Tibial nerve (tissue), 4 donors: Measurements from ENCODE around the gene OBSCN. TPM values are rescaled to one million over a fixed set of nuclear protein-coding genes. Genes with fewer than 3 reads are reported as not detected.

ENCODE experiments used
- DNase-seq, 2 donors: peaks; one replicate each; pipeline ENCODE4 v3.0.0-alpha.2; 2019; ENCODE audit warnings: low spot score in 2 of 2
- H3K27ac ChIP-seq, 4 donors: fragments of 200-600 bp; sonication (generic) in 3 of 4; one replicate each; pipeline ENCODE4 v1.5.1; 2017 to 2019; ENCODE audit warnings: mild to moderate bottlenecking in 1 of 4
- H3K27me3 ChIP-seq, 2 donors: fragments of 200-600 bp; sonication (generic) in 1 of 2; one replicate each; pipeline versions ENCODE4 v1.5.1 to v1.6.0; 2017 to 2019
- H3K36me3 ChIP-seq, 3 donors: fragments of 200-600 bp; sonication (generic); one replicate each; pipeline ENCODE4 v1.5.1; 2018 to 2019
- H3K4me1 ChIP-seq, 4 donors: fragments of 200-600 bp; sonication (generic) in 3 of 4; one replicate each; pipeline ENCODE4 v1.5.1; 2017 to 2019
- H3K4me3 ChIP-seq, 4 donors: fragments of 200-600 bp; sonication (generic) in 3 of 4; one replicate each; pipeline ENCODE4 v1.5.1; 2017 to 2019; ENCODE audit warnings: mild to moderate bottlenecking in 1 of 4, moderate library complexity in 1 of 4
- H3K9me3 ChIP-seq, 4 donors: fragments of 200-600 bp; sonication (generic) in 3 of 4; one replicate each; pipeline ENCODE4 v1.5.1; 2017 to 2019
- CTCF ChIP-seq, 5 experiments: fragments of 200-600 bp in 3 of 5; fragments of 450-650 bp in 2 of 5; sonication (generic) in 3 of 5; IDR thresholded peaks; one replicate each; pipeline ENCODE4 v1.5.1; 2016 to 2019; ENCODE audit warnings: antibody characterized with exemption in 5 of 5, mild to moderate bottlenecking in 3 of 5, moderate library complexity in 2 of 5
- EP300 ChIP-seq, 2 donors: sonication (generic); formaldehyde crosslinking; IDR thresholded peaks; one replicate each; pipeline ENCODE4 v1.6.1; 2017; ENCODE audit warnings: antibody characterized with exemption in 2 of 2, mild to moderate bottlenecking in 1 of 2
- POLR2A ChIP-seq, 2 donors: fragments of 450-650 bp; IDR thresholded peaks; one replicate each; pipeline ENCODE4 v1.6.1; 2017; ENCODE audit warnings: antibody characterized with exemption in 2 of 2, mild to moderate bottlenecking in 2 of 2, moderate library complexity in 2 of 2
- WGBS, 2 donors: methylation state at CpG; one replicate each; pipeline ENCODE4 v1.1.5; 2018; 5-methylcytosine and 5-hydroxymethylcytosine counted together
- total RNA-seq, 4 donors: library from RNA; depleted of rRNA; stranded (reverse); fragments of >200 nt; gene quantifications; one replicate each; pipeline ENCODE4 v1.1.0, GENCODE V29; 2016

Gene OBSCN
- total RNA-seq, 4 donors from 2014 or later: 8.5 to 22.6 (median 19.0) TPM

DNA sequence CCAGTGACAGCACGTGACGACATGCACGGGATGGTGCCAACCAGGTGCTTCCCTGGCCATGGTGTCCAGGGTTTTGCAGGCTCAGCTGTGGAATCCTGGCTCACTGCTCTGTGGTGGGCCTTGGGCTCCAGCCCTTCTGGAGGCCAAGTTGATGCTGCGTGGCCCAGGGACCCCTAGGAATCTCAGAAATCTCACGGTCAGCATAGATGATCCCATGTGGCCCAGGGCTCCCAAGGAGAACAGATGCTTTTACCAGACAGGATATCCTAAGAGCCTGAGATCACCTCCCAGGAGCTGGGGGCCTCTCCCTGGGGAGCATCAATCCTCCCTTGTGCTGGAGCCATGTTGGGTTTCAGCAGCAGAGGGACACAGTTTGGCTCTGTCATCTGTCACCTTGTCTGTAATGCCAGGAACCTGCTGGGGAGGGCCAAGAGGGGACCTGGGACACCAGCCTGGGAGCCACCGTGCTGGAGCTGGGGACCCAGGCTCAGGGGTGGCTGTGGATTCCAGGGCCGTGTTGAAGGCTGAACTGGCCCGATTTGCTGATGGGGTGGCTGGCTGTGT is 134.9 kb downstream of the OBSCN start:
- no peaks in the 10 kb centered on the region for H3K9me3 ChIP-seq
- no peaks in the 10 kb centered on the region for H3K27me3 ChIP-seq
- DNase-seq: no peak
- no peaks in the 10 kb centered on the region for H3K4me1 ChIP-seq
- H3K4me3 ChIP-seq: no peak overlapping the region
- TF ChIP-seq EP300 (IDR thresholded peaks at IDR 0.05): no peak
- no peak for TF ChIP-seq CTCF (IDR thresholded peaks at IDR 0.05)
- no peak for TF ChIP-seq POLR2A (IDR thresholded peaks at IDR 0.05)
- H3K36me3 ChIP-seq: peaks cover 0 to 14% (median 0%) of the 10 kb centered on the region in 3 donors
- 85 to 86% methylated on average over 4 to 5 of the region's 8 CpGs for WGBS, 2 donors
- no peak overlapping the region for H3K27ac ChIP-seq

- Histone ChIP-seq H3K9me3 (no peaks in the 10 kb centered on the region), H3K4me1 (no peaks in the 10 kb centered on the region), H3K36me3 (peaks cover 0 to 9% (median 0%) of the 10 kb centered on the region in 3 donors), H3K4me3 (no peak overlapping the region), H3K27me3 (no peaks in the 10 kb centered on the region), H3K27ac (no peak overlapping the region)
- WGBS, 2 donors: 93 to 96% methylated on average over 19 of the region's 19 CpGs
- DNase-seq: no peak
- TF ChIP-seq POLR2A (IDR thresholded peaks at IDR 0.05) (no peak), EP300 (IDR thresholded peaks at IDR 0.05) (no peak), CTCF (IDR thresholded peaks at IDR 0.05) (no peak)
Measured at GRCh38 chr1:228343191-228343661, 135.4 kb downstream of the OBSCN start.

DNA sequence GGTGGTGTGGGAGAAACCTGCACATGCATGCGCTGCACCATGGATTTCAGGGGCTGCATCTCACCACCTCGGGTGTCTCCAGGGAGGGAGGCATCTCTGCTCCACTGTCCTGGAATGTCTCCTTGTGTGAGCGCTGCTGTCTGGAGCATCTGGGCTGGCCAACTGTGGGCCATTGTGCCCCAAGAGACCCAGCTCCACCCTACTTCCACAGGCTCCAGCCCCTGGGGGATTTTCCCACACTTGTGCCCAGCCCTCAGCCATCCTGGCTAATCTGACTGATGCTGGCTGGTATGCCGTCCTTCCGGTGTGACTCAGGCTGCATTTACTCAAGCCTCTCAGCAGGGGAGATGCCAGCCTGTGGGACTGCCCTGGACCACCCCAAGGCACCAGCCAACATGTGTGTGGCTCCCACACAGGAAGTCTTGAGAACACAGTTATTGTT is 136.8 kb downstream of the OBSCN start:
- Histone ChIP-seq H3K27ac (no peak overlapping the region), H3K27me3 (no peaks in the 10 kb centered on the region), H3K36me3 (peaks cover 0 to 6% (median 0%) of the 10 kb centered on the region in 3 donors), H3K4me1 (no peaks in the 10 kb centered on the region), H3K9me3 (no peaks in the 10 kb centered on the region), H3K4me3 (no peak overlapping the region)
- TF ChIP-seq CTCF (IDR thresholded peaks at IDR 0.05) (no peak), EP300 (IDR thresholded peaks at IDR 0.05) (no peak), POLR2A (IDR thresholded peaks at IDR 0.05) (no peak)
- 79% methylated on average over 5 of the region's 5 CpGs; no CpG with 5 or more reads in 1 of the 2 donors for WGBS, 2 donors
- DNase-seq: no peak

DNA sequence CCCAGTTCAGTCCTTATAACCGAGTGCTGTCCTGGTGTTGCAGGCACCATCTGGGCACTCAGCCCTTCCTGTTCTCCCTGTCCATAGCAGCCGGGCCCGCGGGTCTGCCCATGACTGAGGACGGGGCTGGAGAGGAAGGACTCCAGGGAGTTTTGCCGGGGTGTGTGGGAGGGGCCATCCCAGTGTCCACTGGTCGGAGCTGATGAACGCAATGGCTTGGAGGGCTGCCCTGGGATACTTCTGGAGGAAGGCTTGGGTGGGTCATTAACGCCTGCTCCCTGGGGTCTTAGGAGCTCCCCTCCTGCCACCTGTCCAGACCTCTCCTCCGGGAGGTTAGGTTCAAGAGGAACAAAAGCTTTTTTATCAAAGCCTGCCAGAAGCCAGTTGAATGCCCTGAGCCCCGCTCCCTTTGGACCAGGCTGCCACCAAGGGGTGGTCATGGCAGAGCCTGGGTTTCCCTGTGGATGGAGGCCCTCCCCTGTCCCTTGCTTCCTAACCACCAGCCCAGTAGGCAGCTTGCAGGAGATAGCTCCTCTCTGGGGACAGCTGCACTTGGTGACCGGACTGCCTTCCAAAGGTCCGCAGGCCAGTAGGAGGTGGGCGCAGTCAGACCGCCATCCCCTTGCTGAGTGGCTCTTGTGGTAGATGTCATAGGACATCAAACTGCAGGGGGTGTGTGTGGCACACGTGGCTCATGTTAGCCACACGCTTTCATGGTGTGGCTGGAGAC is 137.5 kb downstream of the OBSCN start:
- H3K4me1 ChIP-seq: no peaks in the 10 kb centered on the region
- H3K9me3 ChIP-seq: no peaks in the 10 kb centered on the region
- no peaks in the 10 kb centered on the region for H3K27me3 ChIP-seq
- WGBS, 2 donors: 83 to 86% methylated on average over 11 to 12 of the region's 17 CpGs
- peak in 1 of 2 donors; percentile 7 for DNase-seq
- H3K27ac ChIP-seq: no peak overlapping the region
- TF ChIP-seq CTCF (IDR thresholded peaks at IDR 0.05): no peak
- no peak for TF ChIP-seq POLR2A (IDR thresholded peaks at IDR 0.05)
- TF ChIP-seq EP300 (IDR thresholded peaks at IDR 0.05): no peak
- peaks cover 0 to 2% (median 0%) of the 10 kb centered on the region in 3 donors for H3K36me3 ChIP-seq
- H3K4me3 ChIP-seq: no peak overlapping the region

GRCh38 chr1:228346731-228347130 is 138.9 kb downstream of the OBSCN start:
- Histone ChIP-seq H3K27ac (no peak overlapping the region), H3K4me3 (no peak overlapping the region), H3K36me3 (no peaks in the 10 kb centered on the region), H3K4me1 (no peaks in the 10 kb centered on the region), H3K9me3 (no peaks in the 10 kb centered on the region), H3K27me3 (no peaks in the 10 kb centered on the region)
- 73 to 84% methylated on average over 9 of the region's 9 CpGs for WGBS, 2 donors
- no peak for TF ChIP-seq POLR2A (IDR thresholded peaks at IDR 0.05)
- no peak for TF ChIP-seq EP300 (IDR thresholded peaks at IDR 0.05)
- TF ChIP-seq CTCF (IDR thresholded peaks at IDR 0.05): no peak
- DNase-seq: no peak
